IPS-NIHi7 (cell line): ENCODE measurements around the gene TBCD.

ENCODE experiments used
- DNase-seq: peaks from one replicate; pipeline ENCODE4 v3.0.0; 2012; ENCODE audit warnings: mixed read lengths; ENCODE audit errors: extremely low spot score

TBCD gene

GRCh38 chr17:82856361-82856760 is 104.5 kb downstream of the TBCD start:
- DNase-seq: no peak

- no peak for DNase-seq
Measured at GRCh38 chr17:82858376-82859126, 106.7 kb downstream of the TBCD start.

- DNase-seq: peak; percentile 59
Measured at GRCh38 chr17:82859431-82860403, 107.9 kb downstream of the TBCD start.

DNA sequence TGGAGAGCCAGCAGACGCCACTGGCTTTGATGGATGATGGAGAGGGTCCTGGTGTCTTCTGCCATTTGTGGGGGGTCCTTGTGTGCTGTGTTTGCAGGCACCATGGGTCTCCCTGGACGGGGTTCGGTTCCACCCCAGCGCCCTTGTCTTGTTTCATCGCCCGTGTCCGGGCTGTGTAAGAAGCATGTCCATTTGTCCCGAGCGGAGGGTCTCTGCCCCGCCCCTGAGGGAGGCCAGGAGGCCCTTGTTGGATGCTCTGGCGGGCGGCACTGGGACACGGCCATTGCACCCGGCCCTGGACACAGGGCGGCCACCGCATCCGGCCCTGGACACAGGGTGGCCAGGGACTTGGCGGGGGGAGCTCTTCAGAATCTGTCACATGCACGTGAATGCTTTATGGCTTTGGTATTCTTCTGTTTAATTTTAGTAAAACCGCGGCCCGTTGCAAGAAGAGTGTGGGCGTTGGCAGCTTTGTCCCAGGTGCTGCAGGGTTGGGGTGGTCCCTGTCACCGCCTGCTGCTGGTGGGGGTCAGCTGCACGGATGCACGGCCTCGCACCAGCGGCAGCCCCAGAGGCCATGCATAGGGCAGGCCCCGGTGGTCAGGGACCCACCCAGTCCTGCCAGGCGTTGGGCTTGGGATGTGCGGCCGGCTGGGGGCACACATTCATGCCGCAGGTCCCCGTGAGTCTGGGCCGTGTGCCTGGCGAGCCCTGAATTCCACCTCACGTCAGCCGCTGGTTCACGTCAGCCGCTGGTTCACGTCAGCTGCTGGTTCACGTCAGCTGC is 108.9 kb downstream of the TBCD start:
- DNase-seq: no peak

DNA sequence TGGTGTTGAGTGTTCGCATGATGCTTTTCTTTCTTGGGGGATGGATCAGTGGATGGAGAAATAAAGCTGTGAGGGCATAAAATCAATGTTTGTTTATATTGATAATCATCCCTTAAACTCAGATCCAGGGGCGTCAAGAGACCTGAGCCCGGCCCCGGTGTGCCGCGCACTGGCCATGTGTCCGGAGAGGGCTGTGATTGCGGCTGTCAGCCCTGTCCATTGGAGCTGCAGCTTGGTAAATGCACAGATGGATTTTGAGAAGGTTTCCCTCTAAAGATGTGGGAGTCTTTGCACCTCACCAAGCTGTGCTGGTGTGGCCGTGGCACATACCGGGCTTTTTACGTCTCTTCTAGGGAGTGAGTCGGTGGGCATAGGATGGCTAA is 109.5 kb downstream of the TBCD start:
- no peak for DNase-seq

- DNase-seq: no peak
Measured at GRCh38 chr17:82862191-82862590, 110.3 kb downstream of the TBCD start.

- DNase-seq: no peak
Measured at GRCh38 chr17:82862737-82863382, 111.0 kb downstream of the TBCD start.

DNA sequence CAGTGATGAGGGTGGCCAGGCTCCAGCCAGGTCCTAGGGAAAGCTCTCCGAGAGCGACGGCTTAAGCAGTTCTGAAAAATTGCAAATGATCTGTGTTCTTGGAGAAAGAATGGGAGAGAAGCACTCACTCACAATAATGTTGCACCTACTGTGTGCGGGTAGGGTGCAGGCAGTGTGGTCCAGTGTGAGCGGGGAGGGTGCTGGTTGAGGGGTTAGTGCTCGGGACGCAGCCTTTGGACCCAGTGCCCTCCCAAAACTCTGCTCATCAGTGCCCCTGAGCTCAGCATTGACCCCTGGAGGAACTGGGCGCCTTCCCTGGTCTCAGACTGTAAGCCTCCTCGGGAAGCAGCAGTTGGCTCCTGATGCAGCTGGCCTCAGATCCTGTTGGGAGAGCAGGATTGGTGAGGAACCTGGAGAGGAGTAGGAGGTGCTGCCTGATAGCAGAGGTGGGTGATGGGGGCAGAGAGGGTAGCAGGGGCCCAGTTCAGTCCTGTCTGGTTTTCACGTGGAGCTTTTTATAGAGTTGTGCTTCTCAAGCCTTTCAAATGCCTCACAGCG is 111.6 kb downstream of the TBCD start:
- no peak for DNase-seq

DNA sequence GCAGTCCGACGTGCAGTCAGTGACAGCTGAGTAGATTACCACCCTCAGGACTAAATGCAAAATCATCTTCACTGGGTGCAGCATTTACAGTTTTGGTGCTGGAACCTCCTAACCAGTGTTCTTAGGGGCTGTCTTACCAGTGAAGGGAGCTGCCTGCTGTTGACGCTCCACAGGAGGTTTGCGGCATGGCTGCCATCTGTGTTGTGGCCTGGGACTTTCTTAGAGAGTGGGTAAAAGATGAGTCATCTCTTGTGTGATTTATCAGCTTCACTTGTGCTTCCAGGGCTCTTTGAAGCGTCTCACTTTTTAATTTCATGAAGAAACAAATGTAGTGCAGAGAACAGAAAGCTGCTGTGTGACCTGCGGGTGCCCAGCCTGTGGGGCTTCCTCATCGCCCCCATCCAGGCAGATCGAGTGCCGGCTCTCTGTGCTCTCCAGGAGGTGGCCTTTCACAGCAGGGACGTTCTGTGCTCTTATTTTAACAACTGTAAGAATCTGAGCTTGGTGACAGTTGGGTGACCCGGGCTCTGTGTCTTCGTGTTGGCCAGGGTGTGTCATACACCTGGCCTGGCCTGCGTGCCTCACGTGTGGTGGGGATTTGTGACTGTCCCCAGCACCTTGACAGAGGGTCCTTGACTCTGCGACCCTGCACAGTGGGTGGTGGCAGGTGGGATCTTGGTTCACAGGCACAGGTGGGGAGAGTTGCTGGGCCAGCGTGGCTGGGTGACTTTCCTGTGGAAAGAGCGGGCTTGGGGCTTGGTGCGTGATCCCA is 112.3 kb downstream of the TBCD start:
- no peak for DNase-seq

- no peak for DNase-seq
Measured at GRCh38 chr17:82864713-82865248, 112.9 kb downstream of the TBCD start.

DNA sequence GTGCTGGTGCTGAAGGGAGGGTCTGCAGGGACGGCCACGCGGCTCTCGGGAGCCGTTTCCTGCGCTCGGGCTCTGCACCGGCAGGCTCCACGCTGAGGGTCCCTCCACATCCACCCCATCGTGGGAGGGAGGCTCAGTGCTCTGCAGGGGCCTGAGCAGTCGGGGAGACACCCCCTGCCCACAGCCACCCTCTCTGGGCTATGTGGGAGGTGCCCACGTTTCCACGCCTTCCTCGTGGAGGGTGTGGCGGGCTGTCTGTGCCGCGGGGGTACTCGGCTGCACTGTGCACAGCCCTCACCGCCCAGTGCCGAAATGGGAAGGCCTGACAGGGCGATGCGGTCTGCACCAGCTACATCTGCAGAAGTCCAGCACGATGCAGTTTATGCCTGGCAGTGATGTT is 113.4 kb downstream of the TBCD start:
- no peak for DNase-seq

DNA sequence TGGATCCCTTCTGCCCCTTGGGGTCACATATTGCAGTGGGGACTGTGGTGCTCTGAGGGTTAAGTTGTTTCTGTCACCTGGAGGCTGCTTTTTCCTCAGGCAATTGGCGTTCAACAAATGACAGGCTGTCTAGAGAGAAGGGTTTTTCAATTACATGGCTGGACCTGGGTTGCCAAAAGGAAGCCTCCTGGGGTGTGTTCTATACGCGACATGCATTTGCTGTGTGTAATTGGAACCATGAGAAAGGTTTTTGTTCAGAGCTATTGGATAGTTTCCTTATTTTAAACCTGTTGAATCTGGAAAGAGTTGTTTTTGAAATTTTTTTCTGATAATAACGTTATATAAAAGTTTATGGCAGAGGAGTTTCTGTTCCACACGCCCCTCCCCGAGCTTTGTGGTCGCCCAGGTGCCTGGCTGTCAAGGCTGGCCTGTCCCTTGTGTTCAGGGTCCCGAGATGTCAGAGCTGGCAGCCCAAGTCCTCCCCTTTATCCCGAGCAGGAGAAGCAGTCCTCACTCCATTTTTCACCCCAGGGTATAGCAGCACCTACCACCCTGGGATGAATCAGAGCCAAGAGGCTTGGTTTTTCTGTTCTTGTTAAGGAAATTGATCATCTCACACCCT is 114.0 kb downstream of the TBCD start:
- no peak for DNase-seq

DNA sequence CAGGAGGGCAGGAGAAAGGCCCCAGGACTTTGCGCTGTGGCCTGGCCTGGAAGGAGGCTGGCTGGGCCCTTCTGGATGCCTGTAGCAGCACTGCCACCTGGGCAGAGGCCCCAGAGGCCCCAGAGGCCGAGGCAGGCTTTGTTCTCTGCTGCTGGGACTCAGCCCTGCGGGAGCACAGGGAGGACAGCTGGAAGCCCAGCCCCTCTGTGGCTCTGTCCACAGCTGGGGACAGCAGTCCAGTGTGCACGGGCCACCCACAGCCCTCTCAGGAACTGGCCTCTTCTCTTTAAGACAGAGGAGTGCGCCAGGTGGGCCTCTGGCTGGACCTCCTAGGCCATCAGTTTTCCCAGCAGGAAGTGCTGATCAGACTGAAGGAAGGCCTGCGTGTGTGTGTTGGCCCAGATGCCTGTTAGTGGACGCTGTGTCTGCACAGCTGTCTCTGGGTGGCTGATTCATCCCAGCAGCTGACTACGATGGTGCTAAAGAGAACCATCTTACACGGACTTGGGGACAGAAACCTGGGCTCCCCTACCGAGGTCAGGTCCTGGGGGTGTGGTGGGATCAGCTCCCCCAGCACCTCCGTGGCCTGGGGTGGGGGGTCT is 114.8 kb downstream of the TBCD start:
- DNase-seq: no peak

- no peak for DNase-seq
Measured at GRCh38 chr17:82867763-82868325, 116.0 kb downstream of the TBCD start.

DNA sequence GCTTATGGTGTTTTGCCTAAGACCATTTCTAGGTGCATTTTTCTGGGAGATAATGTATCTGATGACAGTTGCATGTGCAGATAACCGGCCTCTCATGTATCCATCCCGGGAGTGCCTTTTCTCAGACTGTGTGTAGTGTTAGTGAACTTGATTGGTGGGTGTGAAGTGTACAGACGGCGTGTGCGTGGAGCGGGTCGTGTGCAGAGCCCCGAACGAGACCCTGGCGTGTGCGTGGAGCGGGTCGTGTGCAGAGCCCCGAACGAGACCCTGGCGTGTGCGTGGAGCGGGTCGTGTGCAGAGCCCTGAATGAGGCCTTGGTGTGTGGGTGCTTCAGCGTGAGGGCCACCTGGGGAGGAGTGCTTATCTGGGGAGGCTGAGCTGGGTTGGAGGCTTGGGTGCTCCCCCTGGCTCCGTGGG is 116.9 kb downstream of the TBCD start:
- DNase-seq: no peak

- DNase-seq: no peak
Measured at GRCh38 chr17:82869536-82869935, 117.7 kb downstream of the TBCD start.

DNA sequence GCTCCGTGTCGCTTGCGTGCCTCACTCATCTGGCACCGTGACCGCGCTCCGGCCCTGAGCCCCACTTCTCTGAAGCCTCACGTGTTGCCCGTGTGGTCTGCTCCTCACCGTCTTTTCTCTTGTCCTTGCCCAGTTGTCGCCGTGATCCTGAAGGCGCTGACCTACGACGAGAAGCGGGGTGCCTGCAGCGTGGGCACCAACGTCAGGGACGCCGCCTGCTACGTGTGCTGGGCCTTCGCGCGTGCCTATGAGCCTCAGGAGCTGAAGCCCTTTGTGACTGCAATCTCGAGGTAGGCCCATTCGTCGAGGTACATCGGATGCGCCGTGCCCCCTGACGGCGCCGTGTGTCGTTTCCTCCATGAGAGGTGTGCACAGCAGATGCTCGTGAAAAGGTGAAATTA is 118.2 kb downstream of the TBCD start:
- no peak for DNase-seq

DNA sequence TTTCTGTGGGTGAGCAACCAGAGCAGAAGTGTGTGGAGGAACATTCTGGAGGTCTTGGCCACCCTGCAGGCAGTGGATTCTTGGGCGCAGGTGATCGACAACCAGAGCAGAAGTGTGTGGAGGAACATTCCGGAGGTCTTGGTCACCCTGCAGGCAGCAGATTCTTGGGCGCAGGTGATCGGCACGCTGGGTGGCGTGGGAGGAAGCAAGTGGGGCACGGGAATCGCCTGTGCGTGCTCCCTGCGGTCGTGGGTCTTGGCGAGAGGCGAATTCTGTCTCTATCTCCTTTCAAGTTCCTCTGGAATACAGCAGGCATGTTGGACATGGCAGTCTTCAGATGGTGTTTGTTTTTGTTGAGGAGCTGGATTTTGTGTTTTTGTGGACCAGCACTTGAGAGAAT is 118.7 kb downstream of the TBCD start:
- no peak for DNase-seq
